ENCODE results near the gene EIF3K.

Gene EIF3K

GRCh38 chr19:38650911-38651584, 32.1 kb downstream of the EIF3K start:
- no peak for DNase-seq

GRCh38 chr19:38653028-38653571, 34.1 kb downstream of the EIF3K start:
- DNase-seq: peak; percentile 39

- DNase-seq: no peak
These were observed 35.7 kb downstream of the EIF3K start for GRCh38 chr19:38654628-38655055.

- no peak for DNase-seq
These were observed 36.3 kb downstream of the EIF3K start for GRCh38 chr19:38655148-38655824.

- no peak for DNase-seq
These were observed 37.4 kb downstream of the EIF3K start for GRCh38 chr19:38656171-38656981.

- DNase-seq: no peak
These were observed 38.7 kb downstream of the EIF3K start for GRCh38 chr19:38657633-38658222.

GRCh38 chr19:38658462-38659306, 39.7 kb downstream of the EIF3K start:
- DNase-seq: peak; percentile 64

- DNase-seq: no peak
These were observed 41.7 kb downstream of the EIF3K start for GRCh38 chr19:38660724-38661123.

GRCh38 chr19:38661136-38661535, 42.1 kb downstream of the EIF3K start:
- DNase-seq: no peak

GRCh38 chr19:38661996-38662395, 43.0 kb downstream of the EIF3K start:
- DNase-seq: no peak

- DNase-seq: no peak
These were observed 43.7 kb downstream of the EIF3K start for GRCh38 chr19:38662537-38663155.

- DNase-seq: no peak
These were observed 44.2 kb downstream of the EIF3K start for GRCh38 chr19:38663156-38663651.

- DNase-seq: no peak
These were observed 45.0 kb downstream of the EIF3K start for GRCh38 chr19:38663957-38664502.

- DNase-seq: no peak
These were observed 45.7 kb downstream of the EIF3K start for GRCh38 chr19:38664503-38665211.

- no peak for DNase-seq
These were observed 46.4 kb downstream of the EIF3K start for GRCh38 chr19:38665219-38665931.

- no peak for DNase-seq
These were observed 47.1 kb downstream of the EIF3K start for GRCh38 chr19:38665950-38666662.

- no peak for DNase-seq
These were observed 47.9 kb downstream of the EIF3K start for GRCh38 chr19:38666663-38667511.

GRCh38 chr19:38667661-38668171, 48.7 kb downstream of the EIF3K start:
- DNase-seq: no peak

Measured in NCI-H1092 (cell line).